GM19455 (cell line): ENCODE data around the gene EGFL7.

ENCODE experiments used
- ATAC-seq: cut with Tn5 transposase; IDR thresholded peaks from one replicate; pipeline ENCODE4 v1.9.1; 2021; ENCODE audit not compliant: unreplicated experiment

The EGFL7 gene

DNA sequence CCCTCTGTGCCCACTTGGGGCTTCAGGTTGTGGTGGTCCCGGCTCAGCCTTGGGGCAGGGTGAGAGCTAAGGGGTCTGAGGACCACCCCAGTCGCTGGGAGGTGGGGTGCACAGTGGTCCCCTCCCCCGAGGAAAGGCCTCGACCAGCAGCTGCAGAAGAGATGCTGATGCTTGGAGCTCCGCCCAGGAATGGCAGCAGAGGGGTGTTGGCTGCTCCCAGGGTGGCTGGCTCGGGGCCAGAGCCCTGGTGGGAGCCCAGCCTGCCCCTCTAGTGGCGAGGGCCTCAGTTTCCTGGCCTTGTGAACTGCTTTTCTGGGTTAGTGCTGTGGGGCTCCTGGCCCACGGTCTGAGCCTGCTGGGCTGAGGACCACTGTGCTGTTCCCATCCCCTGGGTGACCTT lies 50.8 kb downstream of the EGFL7 start:
- ATAC-seq, result no peak

DNA sequence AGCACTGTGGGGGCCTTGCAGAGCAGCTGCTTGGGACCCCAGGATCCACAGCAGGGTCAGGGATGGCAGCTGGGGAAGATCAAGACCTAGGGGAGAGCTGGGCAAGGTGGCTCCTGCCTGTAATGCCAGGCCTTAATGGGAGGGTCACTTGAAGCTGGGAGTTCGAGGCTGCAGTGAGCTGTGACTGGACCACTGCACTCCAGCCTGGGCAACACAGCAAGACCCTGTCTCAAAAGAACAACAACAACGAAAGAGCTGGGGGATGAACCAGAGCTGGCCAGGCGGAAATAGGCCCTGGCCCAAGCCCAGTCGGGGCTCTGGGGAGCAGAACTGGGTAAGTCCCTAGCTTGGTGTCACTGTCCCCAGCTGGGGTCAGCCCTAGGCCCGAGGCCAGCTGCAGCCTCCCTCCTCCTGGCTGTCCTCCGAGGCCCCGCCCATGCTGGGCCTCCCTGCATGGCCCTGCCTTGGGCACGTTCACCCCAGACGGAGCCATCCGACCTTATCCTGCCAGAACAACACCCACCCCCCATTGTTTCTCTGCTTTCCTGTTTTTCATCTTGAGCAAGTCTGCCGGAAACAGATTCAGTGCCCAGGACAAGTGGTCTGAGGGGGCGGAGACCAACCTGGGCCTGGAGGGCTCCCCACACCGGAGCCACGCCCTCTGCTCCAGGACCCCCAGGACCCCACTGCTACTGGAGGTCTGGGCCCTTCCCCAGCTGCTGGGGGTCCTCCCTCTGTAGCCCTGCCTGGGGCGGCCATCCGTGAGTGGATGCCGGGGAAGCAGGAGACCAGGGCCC lies 51.6 kb downstream of the EGFL7 start:
- no peak for ATAC-seq

DNA sequence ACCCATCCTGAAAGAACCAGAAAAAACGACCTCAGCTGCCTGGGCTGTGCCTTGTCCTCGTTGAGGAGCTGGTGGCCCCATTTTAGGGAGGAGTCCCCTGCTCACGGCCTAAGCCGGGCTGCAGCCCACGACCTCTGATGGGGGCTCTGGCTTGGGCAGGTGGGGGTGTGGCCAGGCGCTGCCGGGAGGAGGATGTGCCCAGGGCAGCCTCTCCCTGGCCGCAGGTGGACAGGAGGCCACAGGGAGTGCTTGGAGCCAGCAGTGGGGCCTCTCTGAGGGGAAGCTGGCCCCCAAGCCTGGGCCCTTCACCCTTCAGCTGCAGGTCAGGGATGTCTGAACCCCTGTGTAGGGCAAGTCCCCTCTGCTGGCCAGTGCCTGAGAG lies 52.2 kb downstream of the EGFL7 start:
- ATAC-seq, result no peak

DNA sequence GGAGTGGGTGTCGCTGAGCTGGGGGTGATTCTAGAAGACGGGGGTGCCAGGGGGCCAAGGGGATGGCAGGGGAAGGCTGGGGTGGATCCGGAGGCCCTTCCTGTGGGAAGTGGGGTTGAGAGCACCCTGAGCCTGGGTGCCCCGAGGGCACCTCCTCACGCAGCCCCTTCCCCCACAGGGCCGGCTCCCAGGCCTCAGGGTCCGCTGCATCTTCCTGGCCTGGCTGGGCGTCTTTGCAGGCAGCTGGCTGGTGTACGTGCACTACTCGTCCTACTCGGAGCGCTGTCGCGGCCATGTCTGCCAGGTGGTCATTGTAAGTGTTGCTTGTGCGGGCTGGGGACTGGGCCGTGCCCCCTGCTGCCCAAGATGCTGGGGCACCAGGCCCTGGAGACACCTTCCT lies 54.7 kb downstream of the EGFL7 start:
- no peak for ATAC-seq

DNA sequence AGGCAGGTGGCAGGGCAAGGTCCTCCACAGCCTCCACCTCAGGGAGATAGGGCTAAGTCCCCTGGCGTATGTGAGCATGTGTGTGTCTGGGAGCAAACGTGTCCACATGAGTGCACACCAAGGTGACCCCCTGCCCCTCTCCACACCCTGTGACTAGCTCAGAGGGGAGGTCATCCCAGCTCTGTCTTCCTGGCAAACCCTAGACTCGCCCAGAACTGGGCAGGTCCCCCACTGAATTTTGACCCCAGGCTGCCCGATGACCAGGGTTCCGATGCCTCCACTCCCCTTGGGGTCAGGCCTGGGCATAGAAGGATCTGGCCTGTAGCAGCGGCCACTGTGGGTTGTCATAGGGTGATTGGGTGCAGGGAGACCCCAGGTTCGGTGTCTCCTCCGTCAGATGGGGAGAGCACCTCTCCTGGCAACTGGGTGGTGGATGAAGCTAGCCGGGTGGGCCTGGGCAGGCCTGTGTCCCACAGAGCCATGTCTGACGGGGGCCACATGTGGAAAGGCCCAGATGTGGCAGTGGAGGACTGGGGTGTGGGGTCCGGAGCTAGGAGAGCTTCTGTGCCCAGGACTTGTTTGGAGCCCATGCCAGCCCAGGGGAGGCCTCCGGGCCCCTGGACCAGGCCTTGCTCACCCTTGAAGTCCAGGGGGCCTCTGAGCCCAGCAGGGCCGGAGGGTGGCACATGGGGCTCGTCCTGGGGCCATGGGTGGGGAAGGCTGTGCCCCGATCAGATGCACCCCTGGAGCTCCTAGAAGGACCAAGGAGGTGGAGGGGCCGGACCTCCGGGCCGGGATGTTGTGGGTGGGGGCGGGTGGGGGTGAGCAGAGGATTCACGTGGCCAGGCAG lies 55.9 kb downstream of the EGFL7 start:
- ATAC-seq, result no peak

DNA sequence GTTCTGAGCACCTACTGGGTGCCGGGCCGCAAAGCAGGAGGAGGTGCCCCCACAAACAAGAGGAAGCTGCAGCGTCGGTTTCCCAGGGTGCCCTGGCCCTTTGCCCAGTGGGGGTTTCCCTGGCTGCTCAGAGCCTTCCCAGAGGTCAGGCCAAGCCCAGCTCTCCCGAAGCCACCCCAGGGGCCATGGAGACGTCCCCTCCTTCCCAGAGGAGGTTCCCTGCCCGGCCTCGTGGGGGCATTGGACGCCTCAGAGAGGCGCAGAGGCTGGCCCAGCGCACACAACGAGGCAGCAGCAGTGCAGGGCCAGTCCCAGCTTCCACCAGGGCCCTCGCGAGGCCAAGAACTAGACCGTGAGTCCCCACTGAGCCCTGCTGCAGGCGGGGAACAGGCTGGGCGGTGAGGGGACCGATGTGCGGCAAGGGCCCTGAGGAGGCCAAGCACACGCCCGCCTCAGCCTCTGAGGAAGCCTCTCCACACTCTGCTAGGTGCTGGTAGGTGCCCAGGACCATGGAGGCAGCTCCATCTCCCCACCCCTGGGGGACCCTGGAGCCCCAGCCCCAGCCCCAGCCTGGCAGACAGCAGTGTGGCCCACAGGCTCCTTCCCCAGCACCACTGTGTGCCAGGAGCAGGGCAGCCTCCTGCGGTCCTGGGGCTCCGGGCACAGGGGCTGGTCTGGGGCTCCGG lies 56.6 kb downstream of the EGFL7 start:
- no peak for ATAC-seq

DNA sequence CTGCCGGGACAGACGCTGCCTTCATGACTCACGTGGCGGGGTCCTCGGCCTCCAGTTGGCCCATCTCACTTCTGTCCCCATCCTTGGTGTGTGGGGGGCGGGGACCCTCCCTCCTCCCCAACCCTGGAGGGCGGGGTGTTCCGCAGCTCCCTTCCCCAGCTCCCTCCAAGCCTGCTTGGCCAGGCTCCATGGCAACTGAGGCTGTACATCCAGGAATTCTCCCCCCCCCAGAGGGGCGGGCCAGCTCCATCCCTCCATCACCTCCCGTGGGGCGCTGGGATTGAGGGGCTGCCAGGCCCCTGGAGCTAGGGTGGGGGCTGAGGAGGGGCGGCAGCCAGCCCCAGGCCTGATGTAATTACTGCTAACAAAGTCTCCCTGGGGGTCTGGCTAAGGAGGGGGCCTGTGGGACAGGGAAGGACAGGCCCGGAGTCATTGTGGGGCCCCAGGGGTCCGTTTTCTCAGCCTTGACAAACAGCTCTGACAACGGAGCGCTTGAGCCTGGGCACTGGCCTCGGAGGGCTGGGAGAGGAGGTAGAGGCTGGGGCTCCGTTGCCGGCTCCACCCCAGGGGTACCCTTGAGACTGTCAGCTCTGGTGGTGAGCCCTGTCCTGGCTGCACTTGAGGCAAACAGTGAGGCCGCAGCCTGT lies 57.7 kb downstream of the EGFL7 start:
- no peak for ATAC-seq

DNA sequence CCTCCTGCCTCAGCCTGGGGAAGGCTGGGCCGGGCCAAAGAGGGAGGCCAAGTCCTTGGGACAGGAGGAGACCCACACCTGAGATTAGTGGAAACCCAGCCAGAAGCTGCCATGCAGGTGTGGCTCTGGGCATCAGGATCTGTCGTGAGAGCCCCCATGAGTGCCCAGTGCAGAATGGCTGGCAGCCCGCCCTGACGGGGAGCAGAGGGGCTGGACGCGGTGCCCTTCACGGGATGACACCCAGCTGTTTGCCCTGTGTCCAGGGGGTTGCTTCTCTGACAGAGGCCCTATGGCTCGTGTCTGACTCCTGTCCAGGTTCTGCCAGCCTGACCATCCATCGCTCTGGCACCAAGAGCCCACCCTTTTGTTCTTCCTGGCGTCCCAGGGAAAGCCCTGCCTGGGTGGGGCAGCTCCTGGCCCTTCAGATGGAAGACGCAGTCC lies 58.2 kb downstream of the EGFL7 start:
- no peak for ATAC-seq

DNA sequence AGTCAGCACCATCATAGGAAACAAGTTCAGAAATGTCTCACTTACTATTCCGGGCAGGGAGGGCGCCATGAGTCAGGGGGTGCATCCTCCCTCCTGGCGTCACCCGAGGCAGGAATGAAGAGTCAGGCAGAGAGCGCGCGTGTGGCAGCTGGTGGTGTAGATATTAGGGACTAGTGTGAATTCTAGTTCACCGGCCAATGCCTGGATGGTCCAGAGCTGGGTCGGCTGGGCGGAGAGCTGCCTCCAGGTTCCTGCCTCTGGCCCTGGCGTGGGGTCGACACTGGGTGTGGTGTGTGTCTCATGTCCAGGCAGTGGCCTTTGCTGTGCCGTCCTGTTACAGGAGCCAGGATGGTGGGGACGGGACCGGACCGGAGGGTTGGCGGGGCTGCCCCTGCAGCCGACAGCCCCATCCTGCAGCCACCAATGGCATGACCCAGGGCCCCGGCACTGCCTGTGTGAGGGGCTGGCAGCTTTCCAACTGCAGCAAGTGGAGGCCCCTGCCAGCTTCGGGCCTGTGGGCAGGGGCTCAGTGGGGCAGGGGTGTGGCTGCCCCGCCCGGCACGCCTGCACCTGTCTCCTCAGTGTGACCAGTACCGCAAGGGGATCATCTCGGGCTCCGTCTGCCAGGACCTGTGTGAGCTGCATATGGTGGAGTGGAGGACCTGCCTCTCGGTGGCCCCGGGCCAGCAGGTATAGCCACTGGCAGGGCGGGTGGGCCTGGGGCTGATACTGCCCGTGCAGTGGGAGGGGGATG lies 58.8 kb downstream of the EGFL7 start:
- ATAC-seq, result no peak
